Stimulated activated CD8-positive, alpha-beta memory T cell treated with anti-CD3 and anti-CD28 coated beads, Interleukin-12 subunit alpha, Interleukin-12 subunit beta, amount 100 ng/mL, for 1 hour (primary cell): ENCODE results near the gene INVS.
"Not testable (repeated sequence)": the region's sequence is repeated elsewhere in the genome, so short reads cannot be mapped to it uniquely, and the experiment has no call there.

Experiments
- DNase-seq: peaks from one replicate; pipeline ENCODE4 v3.0.0-alpha.2; 2020; ENCODE audit warnings: low read depth

Gene INVS, protein sequence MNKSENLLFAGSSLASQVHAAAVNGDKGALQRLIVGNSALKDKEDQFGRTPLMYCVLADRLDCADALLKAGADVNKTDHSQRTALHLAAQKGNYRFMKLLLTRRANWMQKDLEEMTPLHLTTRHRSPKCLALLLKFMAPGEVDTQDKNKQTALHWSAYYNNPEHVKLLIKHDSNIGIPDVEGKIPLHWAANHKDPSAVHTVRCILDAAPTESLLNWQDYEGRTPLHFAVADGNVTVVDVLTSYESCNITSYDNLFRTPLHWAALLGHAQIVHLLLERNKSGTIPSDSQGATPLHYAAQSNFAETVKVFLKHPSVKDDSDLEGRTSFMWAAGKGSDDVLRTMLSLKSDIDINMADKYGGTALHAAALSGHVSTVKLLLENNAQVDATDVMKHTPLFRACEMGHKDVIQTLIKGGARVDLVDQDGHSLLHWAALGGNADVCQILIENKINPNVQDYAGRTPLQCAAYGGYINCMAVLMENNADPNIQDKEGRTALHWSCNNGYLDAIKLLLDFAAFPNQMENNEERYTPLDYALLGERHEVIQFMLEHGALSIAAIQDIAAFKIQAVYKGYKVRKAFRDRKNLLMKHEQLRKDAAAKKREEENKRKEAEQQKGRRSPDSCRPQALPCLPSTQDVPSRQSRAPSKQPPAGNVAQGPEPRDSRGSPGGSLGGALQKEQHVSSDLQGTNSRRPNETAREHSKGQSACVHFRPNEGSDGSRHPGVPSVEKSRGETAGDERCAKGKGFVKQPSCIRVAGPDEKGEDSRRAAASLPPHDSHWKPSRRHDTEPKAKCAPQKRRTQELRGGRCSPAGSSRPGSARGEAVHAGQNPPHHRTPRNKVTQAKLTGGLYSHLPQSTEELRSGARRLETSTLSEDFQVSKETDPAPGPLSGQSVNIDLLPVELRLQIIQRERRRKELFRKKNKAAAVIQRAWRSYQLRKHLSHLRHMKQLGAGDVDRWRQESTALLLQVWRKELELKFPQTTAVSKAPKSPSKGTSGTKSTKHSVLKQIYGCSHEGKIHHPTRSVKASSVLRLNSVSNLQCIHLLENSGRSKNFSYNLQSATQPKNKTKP

DNA sequence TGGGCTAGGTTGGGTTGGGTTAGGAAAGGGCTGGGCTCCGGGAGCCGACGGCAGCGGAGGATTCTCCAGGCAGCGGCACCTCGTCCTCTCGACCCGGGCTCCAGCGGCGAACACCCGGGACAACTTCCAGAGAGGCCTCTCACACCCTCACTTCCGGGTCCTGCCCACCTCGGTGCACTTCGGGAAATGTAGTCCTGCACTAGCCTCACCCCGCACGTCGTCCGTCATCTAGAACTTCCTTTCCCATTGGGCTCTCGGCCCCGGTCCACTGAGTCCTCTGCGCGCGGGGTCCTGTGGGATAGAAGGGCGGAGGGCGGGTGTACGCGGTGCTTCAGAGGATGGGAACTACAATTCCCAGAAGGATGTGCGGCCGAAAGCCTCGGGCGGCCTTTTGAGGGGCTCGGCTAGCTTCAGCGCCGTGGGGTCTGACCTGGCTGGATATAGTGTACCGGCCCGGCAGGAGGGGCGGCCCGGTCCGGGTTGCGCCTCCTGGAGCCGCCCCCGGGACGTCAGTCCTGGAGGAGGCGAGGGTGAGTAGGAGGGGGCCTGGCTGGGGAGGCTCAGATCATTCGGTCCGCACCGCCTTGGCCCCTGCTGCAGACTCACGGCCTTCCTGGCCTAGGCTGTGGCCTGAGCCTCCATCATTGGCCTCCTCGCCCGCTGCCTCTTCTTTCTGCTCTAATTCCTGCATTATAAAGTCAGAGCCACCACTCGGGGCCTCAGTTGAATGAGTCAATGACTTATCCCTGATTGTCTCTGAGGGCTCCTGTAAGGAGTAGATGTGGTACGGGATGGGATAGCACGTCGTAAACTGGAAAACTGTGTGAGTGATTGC is at the start of gene INVS, which contains the start of gene ERP44:
INVS (plus strand) TSS at position 357 of the 835 bp plus-strand sequence. CDS start 5,279 bp downstream, outside the sequence.
ERP44 (minus strand) TSS at position 114 of the 835 bp plus-strand sequence. CDS start 160 bp downstream, outside the sequence.
- peak; percentile 93 for DNase-seq

DNA sequence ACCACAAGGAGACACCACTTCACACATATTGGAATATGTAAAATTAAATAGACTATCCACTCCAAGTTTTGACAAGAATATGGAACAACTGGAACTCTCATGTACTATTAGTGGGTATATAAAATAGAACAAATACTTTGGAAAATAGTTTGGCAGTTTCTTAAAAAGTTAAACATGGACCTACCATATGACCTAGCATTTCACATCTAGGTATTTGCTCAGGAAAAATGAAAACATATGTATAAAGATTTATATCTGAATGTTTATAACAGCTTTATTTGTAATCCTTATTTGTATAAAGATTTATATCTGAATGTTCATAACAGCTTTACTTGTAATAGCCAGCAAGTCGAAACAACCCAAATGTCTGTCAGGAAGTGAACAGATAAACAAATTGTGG is 49.5 kb upstream of the INVS start:
- DNase-seq: no peak

DNA sequence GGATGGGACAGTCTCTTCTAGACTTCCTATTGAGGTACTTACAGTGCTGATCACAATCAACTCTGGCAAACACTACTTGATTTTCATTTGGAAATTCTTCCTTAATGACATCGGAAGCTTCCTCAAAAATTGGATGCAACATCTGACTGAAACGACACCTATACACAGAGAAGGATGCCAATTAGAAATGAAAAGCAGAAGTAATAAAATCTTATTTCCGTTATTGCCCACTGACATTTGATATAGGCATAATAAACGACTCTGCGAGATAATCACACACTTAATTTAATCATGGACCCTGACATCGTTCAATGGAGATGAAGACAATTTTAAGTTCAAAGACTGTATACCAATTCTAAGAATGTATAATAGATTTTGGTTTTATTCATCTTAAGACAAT is 46.7 kb upstream of the INVS start:
- DNase-seq: no peak

DNA sequence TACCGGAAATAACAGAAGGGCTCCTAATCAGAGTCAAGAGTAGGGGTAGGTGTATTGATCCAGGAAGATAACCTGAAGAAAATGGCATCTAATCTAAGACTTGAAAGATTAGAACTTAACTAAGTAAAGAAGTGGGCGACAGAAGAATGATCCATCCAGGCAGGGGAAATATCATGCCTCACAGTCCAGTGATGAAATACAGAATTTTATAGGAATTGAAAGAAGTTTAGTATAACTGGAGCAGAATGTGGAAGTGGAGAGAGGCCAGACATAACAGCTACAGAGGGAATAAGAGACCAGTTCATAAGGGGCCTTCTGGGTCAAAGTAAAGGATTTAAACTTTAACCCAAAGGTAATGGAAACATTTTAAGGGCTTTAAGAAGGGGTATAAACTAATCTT is 42.5 kb upstream of the INVS start:
- DNase-seq: no peak

DNA sequence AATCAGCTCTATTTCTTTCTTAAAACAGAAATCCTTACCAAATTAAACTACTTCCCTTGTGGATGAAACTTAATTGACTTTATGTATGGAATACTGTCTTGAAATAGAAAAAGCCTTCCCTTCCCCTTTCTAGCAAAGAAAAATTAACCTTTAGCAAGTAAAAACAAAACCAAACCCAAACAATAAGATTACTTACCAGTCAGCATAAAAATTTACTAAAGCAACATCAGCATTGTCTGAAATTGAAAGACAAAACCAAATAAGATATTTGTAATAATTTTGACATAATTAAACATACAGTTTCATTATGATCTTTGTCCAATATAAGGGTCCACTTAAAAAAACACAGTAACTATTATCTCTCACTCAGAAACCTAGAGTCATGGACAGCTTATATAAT is 41.4 kb upstream of the INVS start:
- no peak for DNase-seq

DNA sequence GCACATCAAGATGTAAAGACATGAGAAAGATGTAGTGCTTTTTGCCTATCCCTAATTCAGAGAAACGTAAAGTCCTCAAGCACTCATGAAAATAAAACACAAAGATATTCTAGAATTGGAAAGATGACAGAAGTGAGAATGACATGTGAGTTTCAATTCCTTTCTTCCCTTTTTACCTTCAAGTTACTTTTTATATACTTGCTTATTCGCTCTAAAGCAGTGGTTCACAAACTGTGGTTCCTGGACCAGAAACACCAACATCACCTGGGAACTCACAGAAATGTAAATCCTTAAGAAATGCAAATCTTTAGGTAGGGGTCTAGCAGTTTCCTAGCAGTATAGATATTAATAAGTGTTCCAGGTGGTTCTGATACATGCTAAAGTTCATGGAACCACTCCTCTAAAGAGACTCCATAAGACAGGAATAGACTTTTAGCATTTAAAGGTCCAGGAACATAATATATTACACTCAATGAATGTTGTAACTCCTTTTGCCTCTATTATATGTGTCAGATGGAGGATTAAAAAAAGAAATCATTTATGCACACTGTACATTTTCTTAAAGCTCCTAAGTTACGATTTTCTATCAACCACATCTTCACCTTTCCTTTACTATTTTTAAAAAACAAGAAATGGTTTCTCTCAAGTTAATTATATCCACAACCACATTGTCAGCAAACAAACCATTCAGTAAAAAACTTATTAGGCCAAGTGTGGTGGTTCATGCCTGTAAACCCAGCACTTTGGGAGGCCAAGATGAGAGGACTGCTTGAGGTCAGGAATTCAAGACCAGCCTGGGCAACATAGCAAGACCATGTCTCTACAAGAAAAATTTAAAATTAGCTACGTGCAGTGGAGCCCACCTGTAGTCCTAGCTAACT is 40.1 kb upstream of the INVS start:
- DNase-seq: no peak

DNA sequence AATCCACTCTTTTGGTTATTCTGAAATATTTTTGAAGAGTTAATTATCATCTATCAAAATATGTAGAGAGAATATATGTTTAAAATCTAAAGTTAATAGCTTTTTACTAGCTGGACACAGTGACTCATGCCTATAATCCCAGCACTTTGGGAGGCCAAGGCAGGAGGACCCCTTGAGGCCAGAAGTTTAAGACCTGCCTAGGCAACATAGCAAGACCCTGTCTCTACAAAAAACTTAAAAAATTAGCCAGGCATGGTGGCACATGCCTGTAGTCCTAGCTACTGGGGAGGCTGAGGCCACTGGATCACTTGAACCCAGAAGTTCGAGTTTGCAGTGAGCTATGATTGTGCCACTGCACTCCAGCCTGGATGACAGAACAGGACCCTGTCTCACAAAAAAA is 36.4 kb upstream of the INVS start:
- DNase-seq: not testable (repeated sequence)

DNA sequence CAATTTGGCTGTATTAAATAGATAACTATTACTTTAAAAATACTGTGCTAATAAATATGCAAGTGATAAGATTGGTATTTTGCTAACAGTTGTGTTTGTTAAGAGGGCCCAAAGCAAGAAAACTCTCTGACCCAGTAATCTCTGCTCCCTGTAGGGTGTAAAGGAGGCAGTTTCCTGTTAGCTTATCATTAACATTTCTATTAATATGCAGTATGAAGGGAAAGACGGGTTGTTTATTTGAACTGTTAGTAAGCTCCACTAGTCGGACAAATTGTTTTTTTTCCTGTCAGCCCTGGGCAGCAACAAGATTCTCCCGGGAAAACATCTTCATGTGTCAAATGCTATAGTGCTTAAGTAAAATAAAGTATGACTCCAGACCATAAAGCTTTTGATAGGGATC is 35.9 kb upstream of the INVS start:
- DNase-seq: no peak

DNA sequence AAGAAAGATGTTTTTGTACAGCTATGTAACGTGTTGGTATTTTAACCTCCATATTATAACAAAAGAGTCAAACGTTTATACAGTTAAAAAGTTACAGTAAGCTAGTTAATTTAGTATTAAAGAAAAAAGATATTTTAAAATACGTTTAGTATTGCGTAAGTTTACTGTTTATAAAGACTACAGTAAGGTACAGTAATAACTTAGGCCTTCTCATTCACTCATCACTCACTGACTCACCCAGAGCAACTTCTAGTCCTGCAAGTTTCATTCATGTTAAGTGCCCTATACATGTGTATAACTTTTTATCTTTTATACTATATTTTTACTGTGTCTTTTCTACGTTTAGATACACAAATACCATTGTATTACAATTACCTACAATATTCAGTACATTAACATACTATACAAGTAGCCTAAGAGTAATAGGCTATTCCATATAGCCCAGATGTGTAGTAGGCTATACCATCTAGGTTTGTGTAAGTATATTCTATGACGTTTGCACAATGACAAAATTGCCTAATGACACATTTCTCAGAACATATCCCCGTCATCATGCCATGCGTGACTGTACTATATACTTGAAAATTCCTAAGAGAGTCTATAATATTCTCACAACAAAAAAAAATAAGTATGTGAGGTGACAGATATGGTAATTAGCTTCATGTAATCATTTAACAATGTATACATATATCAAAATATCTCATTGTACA is 34.0 kb upstream of the INVS start:
- no peak for DNase-seq

DNA sequence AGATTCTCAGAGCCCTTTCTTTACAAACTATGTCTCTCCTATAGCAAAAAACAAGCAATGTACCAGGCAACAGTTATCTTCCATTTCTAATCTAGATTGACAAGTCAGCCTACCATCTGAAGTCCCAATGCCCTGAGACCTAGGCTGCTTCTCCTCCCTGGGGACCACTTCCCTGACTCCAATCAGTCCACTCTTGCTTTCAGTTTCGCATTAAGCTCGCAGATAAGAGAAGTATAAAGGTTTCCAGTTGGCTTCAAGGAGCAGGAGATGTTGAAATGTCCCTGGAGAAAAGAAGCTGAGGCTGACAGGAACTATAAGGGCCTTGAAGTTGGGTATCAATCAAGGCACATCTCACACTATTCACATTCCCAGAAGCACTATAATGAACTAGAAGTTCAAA is 32.5 kb upstream of the INVS start:
- DNase-seq: no peak

DNA sequence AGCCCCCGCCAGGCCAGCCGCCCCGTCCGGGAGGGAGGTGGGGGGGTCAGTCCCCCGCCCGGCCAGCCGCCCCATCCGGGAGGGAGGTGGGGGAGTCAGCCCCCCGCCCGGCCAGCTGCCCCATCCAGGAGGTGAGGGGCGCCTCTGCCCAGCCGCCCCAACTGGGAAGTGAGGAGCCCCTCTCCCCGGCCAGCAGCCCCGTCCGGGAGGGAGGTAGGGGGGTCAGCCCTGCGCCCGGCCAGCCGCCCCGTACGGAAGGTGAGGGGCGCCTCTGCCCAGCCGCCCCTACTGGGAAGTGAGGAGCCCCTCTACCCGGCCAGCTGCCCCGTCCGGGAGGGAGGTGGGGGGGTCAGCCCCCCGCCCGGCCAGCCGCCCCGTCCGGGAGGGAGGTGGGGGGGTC is 31.1 kb upstream of the INVS start:
- DNase-seq: not testable (repeated sequence)

DNA sequence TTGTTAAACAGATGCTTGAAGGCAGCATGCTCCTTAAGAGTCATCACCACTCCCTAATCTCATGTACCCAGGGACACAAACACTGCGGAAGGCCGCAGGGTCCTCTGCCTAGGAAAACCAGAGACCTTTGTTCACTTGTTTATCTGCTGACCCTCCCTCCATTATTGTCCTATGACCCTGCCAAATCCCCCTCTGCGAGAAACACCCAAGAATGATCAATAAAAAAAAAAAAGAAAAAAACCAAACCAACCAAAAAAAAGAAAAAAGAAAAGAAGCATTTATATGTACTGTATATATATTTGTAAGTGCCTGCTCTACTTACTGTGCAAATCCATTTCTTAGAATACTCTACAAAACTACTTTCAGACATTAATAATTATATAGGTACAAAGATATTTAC is 30.0 kb upstream of the INVS start:
- not testable (repeated sequence) for DNase-seq

DNA sequence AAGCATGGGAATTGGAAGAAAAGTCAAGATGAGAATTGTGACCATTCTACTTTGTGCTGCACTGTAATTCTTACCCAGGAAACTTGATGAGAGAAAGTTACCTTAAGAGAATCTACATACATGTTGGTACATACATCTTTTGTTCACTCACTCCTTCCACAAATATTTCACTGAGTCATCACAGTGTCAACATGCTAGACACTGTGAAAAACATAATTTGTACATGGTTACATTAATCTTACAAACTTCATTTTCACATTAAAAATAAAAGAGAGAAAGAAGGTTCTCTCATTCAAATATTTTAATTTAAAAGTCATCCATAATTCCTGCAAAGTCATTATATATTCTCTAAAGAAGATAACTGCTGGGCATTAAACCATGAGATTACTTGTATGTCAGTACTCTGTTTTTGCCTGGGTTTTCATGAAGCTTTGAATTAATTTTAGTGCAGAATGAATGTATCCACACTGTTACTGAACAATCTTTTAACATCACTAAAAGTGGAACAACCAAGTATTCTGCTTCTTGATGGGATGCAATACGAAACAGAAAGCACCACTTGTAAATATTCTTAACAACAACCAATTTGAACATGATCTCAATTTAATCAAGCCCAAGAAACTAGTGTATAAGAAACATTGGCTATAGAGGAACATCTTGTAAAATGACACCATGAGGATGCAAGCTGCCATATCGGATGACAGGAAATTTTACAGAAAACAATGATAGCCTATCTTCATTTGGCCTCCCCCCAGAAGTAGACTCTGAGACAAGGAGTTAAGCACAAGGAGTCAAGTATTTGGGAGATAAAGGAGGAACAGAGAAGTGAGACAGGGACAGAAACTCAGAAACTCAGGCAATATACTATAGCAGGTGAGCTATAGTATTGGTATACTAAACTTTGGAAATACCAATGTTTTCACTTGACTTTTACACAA is 28.7 kb upstream of the INVS start:
- no peak for DNase-seq

DNA sequence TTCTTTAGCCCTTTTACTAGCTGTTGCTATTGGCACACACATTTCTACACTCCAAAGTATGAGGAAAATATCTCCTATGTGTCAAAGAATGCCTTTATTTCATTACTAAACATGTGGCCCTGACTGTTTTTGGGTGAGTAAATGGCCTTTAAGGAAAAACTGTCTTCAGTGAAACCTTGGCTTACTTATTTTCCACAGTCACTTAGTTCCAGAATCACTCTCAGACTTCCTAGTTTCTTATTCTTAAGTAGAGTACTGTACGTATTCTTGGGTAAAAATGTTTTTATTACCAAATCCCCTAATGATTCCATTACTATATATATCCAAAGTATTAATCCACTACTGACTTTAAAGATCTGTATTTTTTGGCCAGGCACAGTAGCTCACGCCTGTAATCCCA is 27.8 kb upstream of the INVS start:
- no peak for DNase-seq

DNA sequence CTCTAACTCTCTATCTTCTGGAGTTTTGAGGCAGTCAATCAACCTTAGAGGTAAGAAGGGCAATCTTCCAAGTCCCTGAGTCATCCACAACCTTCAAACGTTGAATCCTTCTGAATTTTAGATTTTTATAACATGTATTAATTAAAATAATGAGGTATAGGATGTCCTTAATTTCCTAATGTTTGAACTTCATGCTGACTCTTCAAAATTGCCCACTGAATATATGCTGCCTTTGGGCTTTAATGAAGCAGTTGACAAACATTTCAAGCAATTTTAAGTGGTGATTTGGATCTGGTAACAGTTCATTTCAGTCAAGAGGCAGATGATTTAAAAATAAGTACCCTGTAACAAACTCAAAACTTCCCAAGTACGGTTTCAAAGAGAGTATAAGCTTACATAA is 26.2 kb upstream of the INVS start:
- no peak for DNase-seq

DNA sequence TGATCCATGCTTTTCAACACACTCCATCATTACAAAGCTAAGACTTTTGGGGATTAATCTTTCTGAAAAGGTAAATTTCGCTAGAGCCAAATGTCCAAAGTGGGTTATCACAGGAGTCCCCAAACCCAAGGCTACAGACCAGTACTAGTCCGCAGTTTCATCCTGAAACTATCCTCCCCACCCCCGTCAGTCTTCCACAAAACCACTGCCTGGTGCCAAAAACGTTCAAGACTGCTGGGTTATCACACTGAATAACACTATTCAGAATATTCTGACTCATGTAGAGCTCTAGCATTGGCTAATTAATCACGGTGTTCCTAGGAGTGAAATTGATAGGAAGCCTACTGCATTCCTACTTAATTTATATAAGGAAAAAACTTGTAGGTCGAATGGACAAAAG is 24.9 kb upstream of the INVS start:
- DNase-seq: no peak

DNA sequence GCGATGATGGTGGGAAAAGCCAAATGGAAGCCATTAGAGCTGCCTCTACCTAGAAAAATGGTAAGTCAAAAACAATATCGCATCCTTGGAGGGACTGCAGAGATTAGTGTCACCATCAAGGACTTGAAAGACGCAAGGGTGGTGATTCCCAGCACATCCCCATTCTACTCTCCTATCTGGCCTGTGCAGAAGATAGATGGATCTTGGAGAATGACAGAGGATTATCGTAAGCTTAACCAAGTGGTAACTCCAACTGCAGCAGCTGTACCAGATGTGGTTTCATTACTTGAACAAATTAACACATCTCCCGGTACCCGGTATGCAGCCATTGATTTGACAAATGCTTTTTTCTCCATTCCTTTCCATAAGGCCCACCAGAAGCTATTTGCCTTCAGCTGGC is 24.1 kb upstream of the INVS start:
- no peak for DNase-seq

DNA sequence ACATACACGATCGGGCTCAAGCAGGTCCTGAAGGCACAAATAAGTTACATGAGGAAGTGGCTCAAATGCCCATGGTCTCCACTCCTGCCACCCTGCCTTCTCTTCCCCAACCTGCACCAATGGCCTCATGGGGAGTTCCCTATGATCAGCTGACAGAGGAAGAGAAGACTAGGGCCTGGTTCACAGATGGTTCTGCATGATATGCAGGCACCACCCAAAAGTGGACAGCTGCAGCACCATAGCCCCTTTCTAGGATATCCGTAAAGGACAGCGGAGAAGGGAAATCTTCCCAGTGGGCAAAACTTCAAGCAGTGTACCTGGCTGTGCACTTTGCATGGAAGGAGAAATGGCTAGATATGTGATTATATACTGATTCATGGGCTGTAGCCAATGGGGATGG is 22.8 kb upstream of the INVS start:
- DNase-seq: not testable (repeated sequence)

DNA sequence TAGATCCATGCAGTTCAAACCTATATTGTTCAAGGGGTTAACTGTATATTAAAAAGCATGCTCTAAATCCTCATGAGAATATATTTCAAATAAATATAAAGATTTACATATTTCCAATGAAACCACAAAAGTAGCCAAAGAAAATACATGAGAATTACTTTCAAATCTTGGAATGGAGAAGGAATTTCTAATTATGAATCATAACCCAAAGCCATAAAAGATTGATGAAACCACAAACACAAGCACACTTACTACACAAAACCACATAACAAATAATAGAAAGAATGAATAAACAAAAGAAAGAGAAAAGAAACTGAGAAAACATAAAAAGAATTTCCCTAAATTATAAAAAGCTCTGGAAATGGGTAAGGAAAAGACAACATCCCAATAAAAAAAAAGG is 16.3 kb upstream of the INVS start:
- no peak for DNase-seq
